ENCODE data around the gene SERPINC1. TPM values are rescaled to one million over a fixed set of nuclear protein-coding genes. Genes with fewer than 3 reads are reported as not detected.

SERPINC1 gene
- total and polyA plus RNA-seq, 2 of the 13 experiments (the other 11 are each of a cell fraction or from before 2014, with no cell fraction given): 142 to 205 TPM

GRCh38 chr1:173868266-173869020 is 48.7 kb downstream of the SERPINC1 start, which contains the start of gene ZBTB37 (continued):
- TF ChIP-seq JUN (CRISPR knock-in tag; IDR thresholded peaks at IDR 0.05): no peak
- TF ChIP-seq ETV5 (CRISPR knock-in tag; IDR thresholded peaks at IDR 0.05; ENCODE audit: borderline replicate concordance): peak; percentile 86
- no peak for TF ChIP-seq TCF12 (IDR thresholded peaks at IDR 0.05)
- TF ChIP-seq TCF12 (CRISPR knock-in tag; IDR thresholded peaks at IDR 0.05): 0 out of 2 replicates have a peak, but pooled peaks have one; percentile 81
- peak; percentile 97 for TF ChIP-seq ETV6 (CRISPR knock-in tag; conservative IDR thresholded peaks at IDR 0.05)
- TF ChIP-seq ZNF879 (CRISPR knock-in tag; IDR thresholded peaks at IDR 0.05): no peak
- TF ChIP-seq, protein P1, sequence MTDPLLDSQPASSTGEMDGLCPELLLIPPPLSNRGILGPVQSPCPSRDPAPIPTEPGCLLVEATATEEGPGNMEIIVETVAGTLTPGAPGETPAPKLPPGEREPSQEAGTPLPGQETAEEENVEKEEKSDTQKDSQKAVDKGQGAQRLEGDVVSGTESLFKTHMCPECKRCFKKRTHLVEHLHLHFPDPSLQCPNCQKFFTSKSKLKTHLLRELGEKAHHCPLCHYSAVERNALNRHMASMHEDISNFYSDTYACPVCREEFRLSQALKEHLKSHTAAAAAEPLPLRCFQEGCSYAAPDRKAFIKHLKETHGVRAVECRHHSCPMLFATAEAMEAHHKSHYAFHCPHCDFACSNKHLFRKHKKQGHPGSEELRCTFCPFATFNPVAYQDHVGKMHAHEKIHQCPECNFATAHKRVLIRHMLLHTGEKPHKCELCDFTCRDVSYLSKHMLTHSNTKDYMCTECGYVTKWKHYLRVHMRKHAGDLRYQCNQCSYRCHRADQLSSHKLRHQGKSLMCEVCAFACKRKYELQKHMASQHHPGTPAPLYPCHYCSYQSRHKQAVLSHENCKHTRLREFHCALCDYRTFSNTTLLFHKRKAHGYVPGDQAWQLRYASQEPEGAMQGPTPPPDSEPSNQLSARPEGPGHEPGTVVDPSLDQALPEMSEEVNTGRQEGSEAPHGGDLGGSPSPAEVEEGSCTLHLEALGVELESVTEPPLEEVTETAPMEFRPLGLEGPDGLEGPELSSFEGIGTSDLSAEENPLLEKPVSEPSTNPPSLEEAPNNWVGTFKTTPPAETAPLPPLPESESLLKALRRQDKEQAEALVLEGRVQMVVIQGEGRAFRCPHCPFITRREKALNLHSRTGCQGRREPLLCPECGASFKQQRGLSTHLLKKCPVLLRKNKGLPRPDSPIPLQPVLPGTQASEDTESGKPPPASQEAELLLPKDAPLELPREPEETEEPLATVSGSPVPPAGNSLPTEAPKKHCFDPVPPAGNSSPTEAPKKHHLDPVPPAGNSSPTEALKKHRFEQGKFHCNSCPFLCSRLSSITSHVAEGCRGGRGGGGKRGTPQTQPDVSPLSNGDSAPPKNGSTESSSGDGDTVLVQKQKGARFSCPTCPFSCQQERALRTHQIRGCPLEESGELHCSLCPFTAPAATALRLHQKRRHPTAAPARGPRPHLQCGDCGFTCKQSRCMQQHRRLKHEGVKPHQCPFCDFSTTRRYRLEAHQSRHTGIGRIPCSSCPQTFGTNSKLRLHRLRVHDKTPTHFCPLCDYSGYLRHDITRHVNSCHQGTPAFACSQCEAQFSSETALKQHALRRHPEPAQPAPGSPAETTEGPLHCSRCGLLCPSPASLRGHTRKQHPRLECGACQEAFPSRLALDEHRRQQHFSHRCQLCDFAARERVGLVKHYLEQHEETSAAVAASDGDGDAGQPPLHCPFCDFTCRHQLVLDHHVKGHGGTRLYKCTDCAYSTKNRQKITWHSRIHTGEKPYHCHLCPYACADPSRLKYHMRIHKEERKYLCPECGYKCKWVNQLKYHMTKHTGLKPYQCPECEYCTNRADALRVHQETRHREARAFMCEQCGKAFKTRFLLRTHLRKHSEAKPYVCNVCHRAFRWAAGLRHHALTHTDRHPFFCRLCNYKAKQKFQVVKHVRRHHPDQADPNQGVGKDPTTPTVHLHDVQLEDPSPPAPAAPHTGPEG (CRISPR knock-in tag; IDR thresholded peaks at IDR 0.05): 0 out of 2 replicates have a peak, but pooled peaks have one; percentile 30
- TF ChIP-seq ZNF558 (CRISPR knock-in tag; IDR thresholded peaks at IDR 0.05; ENCODE audit: borderline replicate concordance): peak; percentile 84; the same call in 1 of the 2 replicates
- peak; percentile 15; the same call in 1 of the 2 replicates for TF ChIP-seq ARNTL (CRISPR knock-in tag; IDR thresholded peaks at IDR 0.05)
- no peak; the same call in 1 of the 2 replicates for TF ChIP-seq ZNF678 (CRISPR knock-in tag; IDR thresholded peaks at IDR 0.05)
- TF ChIP-seq KDM3A (CRISPR knock-in tag; IDR thresholded peaks at IDR 0.05; ENCODE audit: low read depth): 0 out of 2 replicates have a peak, but pooled peaks have one; percentile 56
- TF ChIP-seq ZNF350 (CRISPR knock-in tag; IDR thresholded peaks at IDR 0.05; ENCODE audit: borderline replicate concordance, low read depth): 0 out of 2 replicates have a peak, but pooled peaks have one; percentile 9
- TF ChIP-seq ZBTB20 (CRISPR knock-in tag; IDR thresholded peaks at IDR 0.05; ENCODE audit: borderline replicate concordance, low read depth): peak; percentile 29; the same call in 1 of the 2 replicates
- TF ChIP-seq ZNF619 (CRISPR knock-in tag; IDR thresholded peaks at IDR 0.05): no peak
- peak; percentile 95 for TF ChIP-seq ZNF775 (CRISPR knock-in tag; IDR thresholded peaks at IDR 0.05; ENCODE audit: borderline replicate concordance)
- TF ChIP-seq RXRA (CRISPR knock-in tag; IDR thresholded peaks at IDR 0.05): peak; percentile 83
- TF ChIP-seq BRCA1 (CRISPR knock-in tag; IDR thresholded peaks at IDR 0.05): no peak
- peak; percentile 90 for TF ChIP-seq YEATS4 (CRISPR knock-in tag; IDR thresholded peaks at IDR 0.05; ENCODE audit: borderline replicate concordance)
- TF ChIP-seq, protein P2, sequence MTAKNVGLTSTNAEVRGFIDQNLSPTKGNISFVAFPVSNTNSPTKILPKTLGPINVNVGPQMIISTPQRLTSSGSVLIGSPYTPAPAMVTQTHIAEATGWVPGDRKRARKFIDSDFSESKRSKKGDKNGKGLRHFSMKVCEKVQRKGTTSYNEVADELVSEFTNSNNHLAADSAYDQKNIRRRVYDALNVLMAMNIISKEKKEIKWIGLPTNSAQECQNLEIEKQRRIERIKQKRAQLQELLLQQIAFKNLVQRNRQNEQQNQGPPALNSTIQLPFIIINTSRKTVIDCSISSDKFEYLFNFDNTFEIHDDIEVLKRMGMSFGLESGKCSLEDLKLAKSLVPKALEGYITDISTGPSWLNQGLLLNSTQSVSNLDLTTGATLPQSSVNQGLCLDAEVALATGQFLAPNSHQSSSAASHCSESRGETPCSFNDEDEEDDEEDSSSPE (CRISPR knock-in tag; IDR thresholded peaks at IDR 0.05): 0 out of 2 replicates have a peak, but pooled peaks have one; percentile 6
- TF ChIP-seq ATRX (CRISPR knock-in tag; IDR thresholded peaks at IDR 0.05; ENCODE audit: borderline replicate concordance): no peak
- TF ChIP-seq TSC22D2 (CRISPR knock-in tag; IDR thresholded peaks at IDR 0.05; ENCODE audit: borderline replicate concordance): no peak
- TF ChIP-seq, protein P3, sequence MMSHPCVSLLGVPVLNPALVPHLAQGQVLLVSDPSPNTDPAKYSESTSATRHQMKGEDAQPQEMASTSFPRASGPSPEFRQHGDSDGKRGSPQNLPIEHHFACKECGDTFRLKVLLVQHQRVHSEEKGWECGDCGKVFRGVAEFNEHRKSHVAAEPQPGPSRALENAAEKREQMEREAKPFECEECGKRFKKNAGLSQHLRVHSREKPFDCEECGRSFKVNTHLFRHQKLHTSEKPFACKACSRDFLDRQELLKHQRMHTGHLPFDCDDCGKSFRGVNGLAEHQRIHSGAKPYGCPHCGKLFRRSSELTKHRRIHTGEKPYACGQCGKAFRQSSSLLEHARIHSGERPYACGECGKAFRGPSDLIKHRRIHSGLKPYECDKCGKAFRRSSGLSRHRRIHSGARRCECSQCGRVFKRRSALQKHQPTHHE (CRISPR knock-in tag; IDR thresholded peaks at IDR 0.05; ENCODE audit: borderline replicate concordance): peak; percentile 50; the same call in 1 of the 2 replicates

All from HepG2 (cell line).